Heart right ventricle (tissue), 16 donors: Measurements from ENCODE around the gene BICDL2. TPM values are rescaled to one million over a fixed set of nuclear protein-coding genes. Genes with fewer than 3 reads are reported as not detected.

Experiments
- ATAC-seq, 8 donors: fragments of 200-7000 bp; cut with Tn5 transposase; one replicate each; pipeline ENCODE4 v1.9.1; 2020; ENCODE audit warnings: mild to moderate bottlenecking in 8 of 8, moderate library complexity in 8 of 8, moderate number of reproducible peaks in 1 of 8
- DNase-seq, 2 donors: peaks; one replicate each; pipeline ENCODE4 v3.0.0-alpha.2; 2020
- H3K27ac ChIP-seq, 10 donors: fragments of 200-600 bp; sonication (generic) in 2 of 10; one replicate each; pipeline versions ENCODE4 v1.5.0 to v1.8.0; 2020 to 2022; ENCODE audit warnings: mild to moderate bottlenecking in 3 of 10
- H3K27me3 ChIP-seq, 7 donors: fragments of 200-600 bp; one replicate each; pipeline ENCODE4 v1.8.0; 2021 to 2022; ENCODE audit warnings: mild to moderate bottlenecking in 2 of 7
- H3K36me3 ChIP-seq, 9 donors: fragments of 200-600 bp; sonication (generic) in 1 of 9; one replicate each; pipeline versions ENCODE4 v1.5.0 to v1.8.0; 2020 to 2022; ENCODE audit warnings: mild to moderate bottlenecking in 2 of 9
- H3K4me1 ChIP-seq, 9 donors: fragments of 200-600 bp; sonication (generic) in 1 of 9; one replicate each; pipeline versions ENCODE4 v1.5.0 to v1.8.0; 2020 to 2022; ENCODE audit warnings: mild to moderate bottlenecking in 4 of 9
- H3K4me3 ChIP-seq, 10 donors: fragments of 200-600 bp; sonication (generic) in 2 of 10; one replicate each; pipeline versions ENCODE4 v1.5.0 to v1.8.0; 2020 to 2022; ENCODE audit warnings: mild to moderate bottlenecking in 7 of 10, moderate library complexity in 2 of 10
- H3K9me3 ChIP-seq, 11 donors: fragments of 200-600 bp in 10 of 11; sonication (generic) in 2 of 11; one replicate each; pipeline versions ENCODE4 v1.5.0 to v1.8.0; 2013 to 2022; ENCODE audit warnings: mild to moderate bottlenecking in 2 of 11, control low read depth in 1 of 11, moderate library complexity in 1 of 11
- WGBS, 2 donors: extraction: QIAGEN DNeasy Blood & Tissue Kit; methylation state at CpG; one replicate each; pipeline ENCODE4 v1.1.7; 2013; ENCODE audit warnings: inconsistent platforms in 1 of 2; 5-methylcytosine and 5-hydroxymethylcytosine counted together
- intact Hi-C, 10 donors: fragments of 100-400 bp; cut with DNase I; formaldehyde crosslinking; loops; one replicate each; pipeline versions ENCODE4 v1.11.1 to v1.14.2; 2022
- long read RNA-seq, 3 donors: library from polyadenylated mRNA; unstranded; transcript quantifications; one replicate each; pipeline ENCODE4 v2.0.0, GENCODE V29; 2020 to 2021
- polyA plus RNA-seq, 2 donors: library from polyadenylated mRNA; stranded (reverse); fragments of 200-250 nt; gene quantifications; one replicate each; pipeline ENCODE4 v1.2.3, GENCODE V29; 2013
- total RNA-seq, 10 donors: library from RNA; stranded (reverse); fragmentation: NEBNext Ultra II Directional in 3 of 10; extraction: Animal tissue kit (Norgen Biotek cat#: 25700) in 3 of 10; gene quantifications; one replicate each; pipeline versions ENCODE4 v1.2.1 to v1.2.4, GENCODE V29; 2021 to 2023
- TF ChIP-seq, protein P1 (sequence below), 9 donors: fragments of 200-600 bp; sonication (generic) in 2 of 9; IDR thresholded peaks; one replicate each; pipeline versions ENCODE4 v1.5.0 to v1.8.0; 2021 to 2022; ENCODE audit warnings: antibody characterized with exemption in 9 of 9, mild to moderate bottlenecking in 5 of 9, moderate library complexity in 1 of 9
- donor health status: Arrhythmogenic right ventricular cardiomyopathy.
- donor health status: ischemic (EF 13 %, LVEDD 7.1; RV severe dilation, severe dysfunction).
- donor health status: healthy with polysubstance abuse.
- donor health status: DM: no; HTN: yes; CAD: no.
- donor health status: DM: no; HTN: no; CAD: no.
- donor health status: ischemic (EF 25% LVEDD 6.9; RV normal size, moderate dysfunction).
- donor health status: ischemic (EF 25% LVEDD 5.7; RV mildly dilated, moderate dysfunction).
- donor health status: healthy.
- donor health status: DM: yes; HTN: yes; CAD: no.
- donor health status: Ischemic cardiomyopathy.
- donor health status: ischemic (EF 35%, LVEDD 5.7; RV mildly dilated, moderate dysfunction).
- donor health status: nonischemic (EF 11% LVEDD 7.7; RV severe dilation, severe dysfunction).
- donor health status: DM: yes; HTN: yes; CAD: no.
- donor health status: PGD.
- donor health status: ischemic (EF 29% LVEDD 5.4; RV normal size, mild dysfunction).
- donor health status: nonischemic (EF 23%, LVEDD 6.1; RV moderate dilation, normal function).

The BICDL2 gene, protein sequence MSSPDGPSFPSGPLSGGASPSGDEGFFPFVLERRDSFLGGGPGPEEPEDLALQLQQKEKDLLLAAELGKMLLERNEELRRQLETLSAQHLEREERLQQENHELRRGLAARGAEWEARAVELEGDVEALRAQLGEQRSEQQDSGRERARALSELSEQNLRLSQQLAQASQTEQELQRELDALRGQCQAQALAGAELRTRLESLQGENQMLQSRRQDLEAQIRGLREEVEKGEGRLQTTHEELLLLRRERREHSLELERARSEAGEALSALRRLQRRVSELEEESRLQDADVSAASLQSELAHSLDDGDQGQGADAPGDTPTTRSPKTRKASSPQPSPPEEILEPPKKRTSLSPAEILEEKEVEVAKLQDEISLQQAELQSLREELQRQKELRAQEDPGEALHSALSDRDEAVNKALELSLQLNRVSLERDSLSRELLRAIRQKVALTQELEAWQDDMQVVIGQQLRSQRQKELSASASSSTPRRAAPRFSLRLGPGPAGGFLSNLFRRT
- total RNA-seq, result not detected
- under 1 TPM in 1 of 2 donors, not detected in 1; 0.04 TPM for polyA plus RNA-seq
- long read RNA-seq, donor 1, result 0 reads
- long read RNA-seq, donor 2, result 0 reads
- long read RNA-seq, donor 3, result 0 reads

- Histone ChIP-seq H3K4me1 (peaks cover 0 to 16% (median 7%) of the 10 kb centered on the region in 9 donors), H3K4me3 (peak within 1 kb of the TSS in 2 of 10 donors; percentile 14), H3K36me3 (no peaks in the 10 kb centered on the region), H3K9me3 (no peaks in the 10 kb centered on the region), H3K27me3 (peaks cover 16 to 100% (median 91%) of the 10 kb centered on the region in 7 donors), H3K27ac (no peak within 1 kb of the TSS)
- DNase-seq (no peak), ATAC-seq (no peak)
- intact Hi-C loops, result loop anchor here in 1 of 10 donors (5.0 kb wide), 1 partner anchor 1435 kb away; the partner anchor contains the start of gene NMRAL1
- WGBS, 2 donors, result 7 to 9% methylated on average over 44 of the region's 44 CpGs
- TF ChIP-seq, protein P1, sequence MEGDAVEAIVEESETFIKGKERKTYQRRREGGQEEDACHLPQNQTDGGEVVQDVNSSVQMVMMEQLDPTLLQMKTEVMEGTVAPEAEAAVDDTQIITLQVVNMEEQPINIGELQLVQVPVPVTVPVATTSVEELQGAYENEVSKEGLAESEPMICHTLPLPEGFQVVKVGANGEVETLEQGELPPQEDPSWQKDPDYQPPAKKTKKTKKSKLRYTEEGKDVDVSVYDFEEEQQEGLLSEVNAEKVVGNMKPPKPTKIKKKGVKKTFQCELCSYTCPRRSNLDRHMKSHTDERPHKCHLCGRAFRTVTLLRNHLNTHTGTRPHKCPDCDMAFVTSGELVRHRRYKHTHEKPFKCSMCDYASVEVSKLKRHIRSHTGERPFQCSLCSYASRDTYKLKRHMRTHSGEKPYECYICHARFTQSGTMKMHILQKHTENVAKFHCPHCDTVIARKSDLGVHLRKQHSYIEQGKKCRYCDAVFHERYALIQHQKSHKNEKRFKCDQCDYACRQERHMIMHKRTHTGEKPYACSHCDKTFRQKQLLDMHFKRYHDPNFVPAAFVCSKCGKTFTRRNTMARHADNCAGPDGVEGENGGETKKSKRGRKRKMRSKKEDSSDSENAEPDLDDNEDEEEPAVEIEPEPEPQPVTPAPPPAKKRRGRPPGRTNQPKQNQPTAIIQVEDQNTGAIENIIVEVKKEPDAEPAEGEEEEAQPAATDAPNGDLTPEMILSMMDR (IDR thresholded peaks at IDR 0.05), result no peak
Observed at GRCh38 chr16:3036726-3037315, at the start of gene BICDL2. BICDL2 (minus strand) TSS chr16:3036944; CDS start chr16:3035496, 1,448 bp downstream.

DNA sequence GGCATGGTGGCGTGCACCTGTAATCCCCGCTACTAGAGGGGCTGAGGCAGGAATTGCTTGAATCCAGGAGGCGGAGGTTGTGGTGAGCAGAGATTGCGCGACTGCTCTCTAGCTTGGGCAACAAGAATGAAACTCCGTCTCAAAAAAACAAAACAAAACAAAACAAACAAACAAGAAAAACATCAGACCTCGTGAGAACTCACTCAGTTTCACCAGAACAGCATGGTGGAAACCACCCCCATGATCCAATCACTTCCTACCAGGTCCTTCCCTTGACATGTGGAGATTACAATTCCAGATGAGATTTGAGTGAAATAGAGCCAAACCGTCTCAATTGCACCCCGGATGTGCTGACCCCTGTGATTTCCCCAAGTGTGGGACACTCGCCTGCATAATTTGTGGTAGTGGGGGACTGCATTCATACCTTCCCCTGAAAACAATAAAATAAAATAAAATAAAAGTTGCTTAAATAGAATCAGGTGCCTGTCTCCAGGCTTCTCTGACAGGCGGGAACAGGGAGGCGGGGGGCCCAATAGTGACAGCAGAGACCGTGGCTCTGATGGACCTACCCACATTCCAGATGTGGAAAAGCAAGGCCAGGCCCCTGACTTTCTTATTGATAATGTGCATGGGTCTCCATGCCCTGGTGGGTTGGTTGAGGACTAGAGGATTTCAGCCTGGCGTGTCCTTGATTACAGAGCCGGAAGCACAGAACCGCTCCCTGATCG is 49.3 kb upstream of the BICDL2 start:
- intact Hi-C loops, result loop anchor here in 2 of 10 donors (2.0 kb wide), 2 partner anchors 21 to 27 kb away; partner anchors contain the start of gene IL32 (in 1 of the 2)
- ATAC-seq, result peak in 3 of 8 donors; percentile 13 to 26 (median 18)
- Histone ChIP-seq H3K27ac (peak overlapping the region; percentile 82 to 96 (median 88)), H3K27me3 (no peaks in the 10 kb centered on the region), H3K36me3 (peaks cover 0 to 2% (median 0%) of the 10 kb centered on the region in 9 donors), H3K9me3 (no peaks in the 10 kb centered on the region), H3K4me1 (peaks cover 0 to 42% (median 38%) of the 10 kb centered on the region in 9 donors), H3K4me3 (peak overlapping the region in 9 of 10 donors; percentile 18 to 60 (median 53))
- 67 to 69% methylated on average over 17 of the region's 17 CpGs for WGBS, 2 donors
- DNase-seq, result no peak
- TF ChIP-seq, protein P1 (IDR thresholded peaks at IDR 0.05), result no peak

- TF ChIP-seq, protein P1 (IDR thresholded peaks at IDR 0.05), result no peak
- peaks cover 0 to 9% (median 0%) of the 10 kb centered on the region in 9 donors for H3K36me3 ChIP-seq
- intact Hi-C loops, result no loop called here
- H3K4me3 ChIP-seq, result peak overlapping the region in 1 of 10 donors; percentile 58
- ATAC-seq, result no peak
- H3K27ac ChIP-seq, result peak overlapping the region in 7 of 10 donors; percentile 18 to 96 (median 89)
- H3K4me1 ChIP-seq, result peaks cover 0 to 42% (median 38%) of the 10 kb centered on the region in 9 donors
- H3K9me3 ChIP-seq, result no peaks in the 10 kb centered on the region
- no peak for DNase-seq
- 74 to 81% methylated on average over 7 of the region's 7 CpGs for WGBS, 2 donors
- H3K27me3 ChIP-seq, result no peaks in the 10 kb centered on the region
Observed at GRCh38 chr16:3084969-3085670, 48.4 kb upstream of the BICDL2 start.
